Ovary (tissue), 9 donors: ENCODE results near the gene CNNM3. TPM values are rescaled to one million over a fixed set of nuclear protein-coding genes. Genes with fewer than 3 reads are reported as not detected.

Experiments
- DNase-seq, 5 donors: peaks; one replicate each; pipeline ENCODE4 v3.0.0-alpha.2; 2019 to 2020
- H3K27ac ChIP-seq, 2 donors: fragments of 200-600 bp; one replicate each; pipeline versions ENCODE4 v1.5.1 to v1.8.0; 2019 to 2022
- H3K27me3 ChIP-seq: fragments of 200-600 bp; one replicate; pipeline ENCODE4 v1.8.0; 2022
- H3K36me3 ChIP-seq: fragments of 200-600 bp; sonication (generic); one replicate; pipeline ENCODE4 v1.5.1; 2019
- H3K4me1 ChIP-seq: one replicate; pipeline ENCODE4 v1.8.1; 2013; ENCODE audit warnings: mild to moderate bottlenecking, moderate library complexity; ENCODE audit not compliant: insufficient read depth
- H3K4me3 ChIP-seq: fragments of 200-600 bp; sonication (generic); one replicate; pipeline ENCODE4 v1.5.1; 2017
- H3K9me3 ChIP-seq, 2 donors: fragments of 200-600 bp in 1 of 2; sonication (generic) in 1 of 2; one replicate each; pipeline versions ENCODE4 v1.5.1 to v1.8.1; 2013 to 2019; ENCODE audit warnings: mild to moderate bottlenecking in 1 of 2, moderate library complexity in 1 of 2
- CTCF ChIP-seq, 3 donors: fragments of 450-650 bp in 2 of 3; fragments of 200-600 bp in 1 of 3; IDR thresholded peaks; one replicate each; pipeline versions ENCODE4 v1.5.1 to v1.8.0; 2016 to 2022; ENCODE audit warnings: antibody characterized with exemption in 3 of 3, mild to moderate bottlenecking in 1 of 3
- EP300 ChIP-seq: sonication (generic); formaldehyde crosslinking; IDR thresholded peaks from one replicate; pipeline ENCODE4 v1.6.1; 2017; ENCODE audit warnings: antibody characterized with exemption
- POLR2A ChIP-seq: fragments of 450-650 bp; IDR thresholded peaks from one replicate; pipeline ENCODE4 v1.6.1; 2017; ENCODE audit warnings: antibody characterized with exemption, mild to moderate bottlenecking, moderate library complexity
- WGBS, 3 donors: extraction: QIAGEN DNeasy Blood & Tissue Kit in 1 of 3; methylation state at CpG; one replicate each; pipeline versions ENCODE4 v1.1.5 to v1.1.7; 2013 to 2017; 5-methylcytosine and 5-hydroxymethylcytosine counted together
- intact Hi-C, 4 donors: fragments of 100-400 bp; cut with DNase I; formaldehyde crosslinking; loops; one replicate each; pipeline versions ENCODE4 v1.11.0 to v1.15.1; 2022 to 2023
- polyA plus RNA-seq, 2 donors: library from polyadenylated mRNA; stranded (reverse); fragments of 200-250 nt in 1 of 2; fragments of 350-450 nt in 1 of 2; fragmentation: Illumina TruSeq in 1 of 2; extraction: RNeasy Lipid Tissue Mini Kit (QIAGEN cat#74804) in 1 of 2; gene quantifications; one replicate each; pipeline ENCODE4 v1.2.3, GENCODE V29; 2013 to 2014
- total RNA-seq, 7 donors: library from RNA; depleted of rRNA in 2 of 7; stranded (reverse); fragments of >200 nt in 2 of 7; fragmentation: NEBNext Ultra II Directional in 3 of 7; extraction: Animal tissue kit (Norgen Biotek cat#: 25700) in 3 of 7; gene quantifications; one replicate each; pipeline versions ENCODE4 v1.1.0 to v1.2.4, GENCODE V29; 2016 to 2023
- donor health status: DM: no; HTN: no; CAD: no; lungs with moderate emphysema.
- donor health status: DM: no; HTN: no; CAD: no.
- donor health status: Bipolar disorder and iron deficiency.
- donor health status: DM: yes; HTN: yes; CAD: no.
- donor health status: DM: no; HTN: no; CAD: no.
- donor health status: DM: yes; HTN: yes; CAD: no.

CNNM3 gene
- total and polyA plus RNA-seq, 9 donors = 13.0 to 23.1 (median 16.6) TPM

DNA sequence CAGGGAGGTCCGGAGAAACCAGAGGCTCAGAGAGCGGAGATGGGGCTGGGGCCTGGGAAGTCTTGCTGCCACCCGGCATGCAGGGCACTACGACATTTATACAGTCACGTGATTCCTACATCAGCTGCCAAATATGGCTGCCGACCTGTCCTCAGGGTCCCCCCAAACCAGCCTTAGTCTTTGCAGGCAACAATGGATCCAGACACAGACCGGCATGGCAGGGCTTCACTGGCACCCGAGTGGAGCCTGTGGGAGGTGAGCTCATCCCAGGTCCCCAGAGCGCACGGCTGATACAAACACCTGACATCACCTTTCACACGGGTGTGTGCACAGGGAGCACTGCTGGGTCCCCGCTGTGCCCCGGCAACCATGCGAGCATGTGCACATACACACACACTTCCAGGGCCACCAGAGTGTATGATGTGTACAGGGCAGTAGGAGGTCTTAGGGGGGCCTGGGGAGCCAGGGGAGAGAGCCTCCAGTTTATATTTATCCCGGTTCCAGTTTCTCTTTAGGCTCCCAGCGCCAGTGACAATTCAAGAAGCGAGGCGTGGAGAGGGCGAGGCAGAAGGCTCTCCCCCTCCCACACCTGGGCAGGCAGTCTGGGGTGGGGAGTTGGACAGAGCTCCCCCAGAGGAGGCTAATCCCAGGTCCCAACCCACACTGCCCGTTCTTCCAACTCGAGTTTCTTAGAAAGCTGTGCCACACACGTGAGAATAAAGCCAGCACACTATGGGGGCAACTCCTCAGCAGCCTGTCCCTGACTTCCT lies 51.1 kb downstream of the CNNM3 start:
- no peaks in the 10 kb centered on the region for H3K9me3 ChIP-seq
- no peak for DNase-seq
- TF ChIP-seq EP300 (no peak), POLR2A (no peak), CTCF (IDR thresholded peaks at IDR 0.05) (no peak)
- no peaks in the 10 kb centered on the region for H3K27me3 ChIP-seq
- 48 to 50% (median 50%) methylated on average over 20 to 22 of the region's 22 CpGs for WGBS, 3 donors
- peaks cover 10% of the 10 kb centered on the region for H3K4me1 ChIP-seq
- H3K4me3 ChIP-seq = peak overlapping the region; percentile 91
- intact Hi-C loops = loop anchor here in 1 of 4 donors (5.0 kb wide), 1 partner anchor 85 kb away; no protein-coding TSS in a partner anchor
- H3K27ac ChIP-seq = peak overlapping the region in 1 of 2 donors; percentile 96
- no peaks in the 10 kb centered on the region for H3K36me3 ChIP-seq

DNA sequence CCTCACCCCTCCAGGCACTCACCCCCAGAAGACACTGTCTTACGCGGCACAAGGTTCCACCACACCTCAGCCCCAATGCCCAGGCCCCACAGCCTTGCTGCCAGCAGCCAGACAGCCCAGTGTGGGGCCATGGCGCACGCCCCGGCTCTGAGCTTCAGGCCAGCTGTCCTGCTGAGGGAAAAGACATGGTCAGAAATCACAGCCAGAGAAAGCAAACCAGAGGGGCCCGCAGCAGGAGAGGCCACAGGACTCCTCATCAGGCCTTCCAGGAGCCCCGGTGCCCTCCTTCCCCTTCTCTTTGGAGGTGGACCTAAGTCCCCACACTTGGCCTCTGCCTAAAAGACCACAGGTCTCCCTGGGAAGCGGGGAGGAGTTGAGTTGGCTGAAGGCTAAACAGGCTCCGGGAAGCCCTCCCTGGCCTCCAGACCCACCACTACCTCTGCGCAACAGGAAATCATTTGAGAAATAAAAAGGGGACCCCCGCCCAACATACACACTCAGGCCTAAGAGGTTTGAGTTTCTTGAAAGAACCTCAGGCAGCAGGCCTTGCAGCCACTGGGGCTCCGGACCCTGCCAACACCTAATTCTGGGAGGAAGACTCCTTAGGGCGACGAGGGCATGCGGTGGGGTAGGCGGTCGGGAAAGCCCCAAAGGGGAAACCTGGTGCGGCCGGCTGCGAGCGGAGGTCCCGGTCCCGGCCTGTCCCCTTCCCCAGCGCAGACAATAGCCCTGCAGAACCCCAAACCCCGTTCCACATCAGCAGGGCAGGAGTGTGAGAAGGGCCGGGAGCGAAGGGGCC lies 51.9 kb downstream of the CNNM3 start:
- peaks cover 10% of the 10 kb centered on the region for H3K4me1 ChIP-seq
- H3K9me3 ChIP-seq = no peaks in the 10 kb centered on the region
- intact Hi-C loops = loop anchor here in 2 of 4 donors (2.0 to 5.0 kb wide), 2 partner anchors 39 to 84 kb away; no protein-coding TSS in a partner anchor
- TF ChIP-seq EP300 (no peak), CTCF (IDR thresholded peaks at IDR 0.05) (no peak), POLR2A (no peak)
- H3K36me3 ChIP-seq = no peaks in the 10 kb centered on the region
- DNase-seq = no peak
- WGBS, 3 donors = 3 to 8% (median 6%) methylated on average over 26 to 27 of the region's 27 CpGs
- peak overlapping the region; percentile 96 to 98 for H3K27ac ChIP-seq
- H3K4me3 ChIP-seq = peak overlapping the region; percentile 91
- no peaks in the 10 kb centered on the region for H3K27me3 ChIP-seq

DNA sequence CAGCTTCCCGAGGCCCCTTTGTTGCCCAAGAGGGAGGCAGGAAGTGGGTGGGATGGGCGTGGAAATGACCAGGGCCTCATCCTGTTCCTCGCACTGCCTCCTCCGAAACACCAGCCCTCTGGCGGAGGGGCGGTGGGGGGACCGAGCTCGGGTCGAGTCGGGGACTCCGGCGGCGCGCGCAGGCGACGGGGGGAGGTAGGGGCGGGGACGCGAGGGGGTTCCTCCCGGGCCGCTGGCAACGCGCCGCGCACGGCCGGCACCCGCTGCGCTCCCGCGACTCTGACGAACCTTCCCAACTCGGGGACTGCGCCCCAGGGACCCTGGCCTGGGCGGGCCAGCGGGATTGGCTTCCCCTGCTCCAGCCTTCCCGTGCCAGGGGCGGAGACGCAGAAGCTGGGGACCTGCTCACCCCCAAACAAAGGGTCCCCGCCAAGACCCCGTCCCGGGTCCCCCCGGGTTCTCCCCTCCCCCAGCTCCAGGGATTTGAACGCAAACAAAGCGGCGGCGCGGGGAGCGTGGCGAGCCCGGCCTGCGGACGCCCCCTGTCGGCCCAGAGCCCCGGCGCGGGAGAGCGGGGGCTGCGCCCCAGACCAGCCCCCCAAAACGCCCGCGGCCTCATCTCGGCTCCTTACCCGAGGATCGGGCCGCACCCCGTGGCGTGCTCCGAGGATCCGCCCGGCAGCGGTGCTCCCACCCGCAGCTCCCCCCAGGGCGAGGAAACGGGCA lies 52.6 kb downstream of the CNNM3 start:
- Histone ChIP-seq H3K4me3 (peak overlapping the region; percentile 91), H3K27ac (peak overlapping the region; percentile 96 to 98), H3K4me1 (peaks cover 10% of the 10 kb centered on the region), H3K9me3 (no peaks in the 10 kb centered on the region), H3K36me3 (no peaks in the 10 kb centered on the region), H3K27me3 (no peaks in the 10 kb centered on the region)
- DNase-seq = peak; percentile 88 to 92 (median 90)
- intact Hi-C loops = loop anchor here in 2 of 4 donors (2.0 to 5.0 kb wide), 2 partner anchors 38 to 84 kb away; no protein-coding TSS in a partner anchor
- WGBS, 3 donors = 0% methylated on average over 34 to 76 of the region's 76 CpGs
- TF ChIP-seq CTCF (IDR thresholded peaks at IDR 0.05) = peak; percentile 38 to 76 (median 66)
- peak; percentile 17 for TF ChIP-seq POLR2A
- TF ChIP-seq EP300 = no peak

- 1 to 3% (median 2%) methylated on average over 14 to 64 of the region's 64 CpGs for WGBS, 3 donors
- H3K4me1 ChIP-seq = peaks cover 13% of the 10 kb centered on the region
Observed at GRCh38 chr2:96869281-96869821, 53.3 kb downstream of the CNNM3 start.

More at GRCh38 chr2:96869281-96869821, 53.3 kb downstream of the CNNM3 start:
- no peaks in the 10 kb centered on the region for H3K36me3 ChIP-seq
- intact Hi-C loops = loop anchor here in 2 of 4 donors (2.0 to 5.0 kb wide), 2 partner anchors 37 to 83 kb away; no protein-coding TSS in a partner anchor
- H3K27ac ChIP-seq = peak overlapping the region; percentile 96 to 98
- TF ChIP-seq CTCF (IDR thresholded peaks at IDR 0.05) (no peak), POLR2A (peak; percentile 48)
- DNase-seq = peak; percentile 88 to 93 (median 92)
- peak overlapping the region; percentile 91 for H3K4me3 ChIP-seq
- no peaks in the 10 kb centered on the region for H3K9me3 ChIP-seq
- H3K27me3 ChIP-seq = no peaks in the 10 kb centered on the region
